Activated T-cell treated with anti-CD3 and anti-CD28 coated beads, Interleukin-2, amount 50 U/mL, for 72 hours (primary cell): ENCODE results near the gene SLC24A1. TPM values are rescaled to one million over a fixed set of nuclear protein-coding genes. Genes with fewer than 3 reads are reported as not detected.

Experiments used
- ATAC-seq, 2 donors: fragments of 150-1000 bp; cut with Tn5 transposase; replicated peaks in 1 of 2; 2 replicates each; pipeline ENCODE4 v1.10.0; 2021; ENCODE audit warnings: moderate library complexity in 2 of 2, mild to moderate bottlenecking in 1 of 2
- DNase-seq, 2 donors: peaks; one replicate each; pipeline ENCODE4 v3.0.0; 2021 to 2022; ENCODE audit warnings: mixed read lengths in 1 of 2
- H3K27ac Mint-ChIP-seq: one replicate; pipeline ENCODE4 v1.8.0; 2022; ENCODE audit warnings: mild to moderate bottlenecking, moderate library complexity, mixed read lengths
- H3K27me3 Mint-ChIP-seq: one replicate; pipeline ENCODE4 v1.8.0; 2022; ENCODE audit warnings: low read depth, mixed read lengths
- H3K36me3 Mint-ChIP-seq, 2 donors: one replicate each; pipeline ENCODE4 v1.8.0; 2022; ENCODE audit warnings: mixed read lengths in 2 of 2, mild to moderate bottlenecking in 1 of 2; ENCODE audit not compliant: insufficient read depth in 2 of 2
- H3K4me1 Mint-ChIP-seq: one replicate; pipeline ENCODE4 v1.8.0; 2022; ENCODE audit warnings: low read depth, mixed read lengths
- H3K4me3 Mint-ChIP-seq, 2 donors: one replicate each; pipeline ENCODE4 v1.8.0; 2022; ENCODE audit warnings: mild to moderate bottlenecking in 2 of 2, mixed read lengths in 2 of 2, moderate library complexity in 2 of 2
- H3K9me3 Mint-ChIP-seq, 2 donors: one replicate each; pipeline ENCODE4 v1.8.0; 2022; ENCODE audit warnings: mixed read lengths in 2 of 2
- total RNA-seq, 2 donors: library from RNA; stranded (reverse); gene quantifications; one replicate each; pipeline ENCODE4 v1.2.3, GENCODE V29; 2022

SLC24A1 gene
- total RNA-seq, 2 donors from 2014 or later, result 7.7 to 12.9 TPM

DNA sequence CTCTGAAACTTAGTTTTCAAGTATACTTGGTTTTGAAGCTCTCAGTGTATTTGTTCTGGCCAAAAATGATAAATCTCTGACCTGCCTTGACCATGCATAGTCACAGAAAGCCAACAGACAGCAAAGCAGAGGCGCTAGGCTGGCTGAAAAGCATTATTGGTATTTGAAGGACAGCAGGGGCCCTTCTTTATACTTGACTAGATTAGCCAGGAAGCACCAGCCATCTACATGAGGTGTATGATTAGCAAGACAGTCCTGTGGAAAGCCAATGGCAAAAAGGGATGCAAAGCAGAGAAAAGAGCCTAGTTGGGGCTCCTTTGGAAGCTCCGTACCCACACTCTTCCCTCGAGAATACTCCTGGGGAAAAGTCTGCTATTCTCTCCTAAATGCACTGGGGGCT lies 7.8 kb downstream of the SLC24A1 start:
- ATAC-seq, result no peak
- peaks cover 0 to under 1% of the 10 kb centered on the region in 2 donors for H3K36me3 Mint-ChIP-seq
- no peak overlapping the region for H3K4me3 Mint-ChIP-seq
- no peak overlapping the region for H3K27ac Mint-ChIP-seq
- H3K27me3 Mint-ChIP-seq, result no peaks in the 10 kb centered on the region
- H3K4me1 Mint-ChIP-seq, result peaks cover 14% of the 10 kb centered on the region
- H3K9me3 Mint-ChIP-seq, result no peaks in the 10 kb centered on the region
- no peak for DNase-seq

- DNase-seq (no peak), ATAC-seq (peak; percentile 39 to 44)
- Mint-ChIP-seq H3K4me1 (peaks cover 14% of the 10 kb centered on the region), H3K36me3 (no peaks in the 10 kb centered on the region), H3K27me3 (no peaks in the 10 kb centered on the region), H3K4me3 (peak overlapping the region in 1 of 2 donors; percentile 38), H3K27ac (no peak overlapping the region), H3K9me3 (no peaks in the 10 kb centered on the region)
Observed at GRCh38 chr15:65630760-65631159, 9.0 kb downstream of the SLC24A1 start.

DNA sequence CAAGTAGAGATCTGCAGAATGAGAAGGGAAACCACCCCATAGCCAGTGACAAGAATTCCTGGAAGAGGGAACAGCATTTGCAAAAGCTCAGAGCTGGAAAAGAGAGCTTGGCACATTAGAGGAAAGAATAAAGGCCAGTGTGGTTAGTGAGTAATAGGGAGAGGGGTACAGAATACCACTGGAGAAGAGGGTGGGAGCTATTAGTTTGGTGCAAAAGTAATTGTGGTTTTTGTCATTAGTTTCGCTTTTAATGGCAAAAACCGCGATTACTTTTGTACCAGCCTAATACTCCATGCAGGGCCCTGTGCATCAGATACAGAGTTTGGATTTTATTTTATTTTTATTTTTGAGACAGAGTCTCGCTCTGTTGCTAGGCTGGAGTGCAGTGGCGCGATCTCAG lies 9.8 kb downstream of the SLC24A1 start:
- peaks cover 14% of the 10 kb centered on the region for H3K4me1 Mint-ChIP-seq
- peak overlapping the region; percentile 12 for H3K27ac Mint-ChIP-seq
- H3K36me3 Mint-ChIP-seq, result no peaks in the 10 kb centered on the region
- ATAC-seq, result no peak
- H3K4me3 Mint-ChIP-seq, result peak overlapping the region in 1 of 2 donors; percentile 38
- no peaks in the 10 kb centered on the region for H3K9me3 Mint-ChIP-seq
- DNase-seq, result no peak
- no peaks in the 10 kb centered on the region for H3K27me3 Mint-ChIP-seq

- no peak for ATAC-seq
- no peaks in the 10 kb centered on the region for H3K27me3 Mint-ChIP-seq
Observed at GRCh38 chr15:65632780-65633375, 11.1 kb downstream of the SLC24A1 start.

DNA sequence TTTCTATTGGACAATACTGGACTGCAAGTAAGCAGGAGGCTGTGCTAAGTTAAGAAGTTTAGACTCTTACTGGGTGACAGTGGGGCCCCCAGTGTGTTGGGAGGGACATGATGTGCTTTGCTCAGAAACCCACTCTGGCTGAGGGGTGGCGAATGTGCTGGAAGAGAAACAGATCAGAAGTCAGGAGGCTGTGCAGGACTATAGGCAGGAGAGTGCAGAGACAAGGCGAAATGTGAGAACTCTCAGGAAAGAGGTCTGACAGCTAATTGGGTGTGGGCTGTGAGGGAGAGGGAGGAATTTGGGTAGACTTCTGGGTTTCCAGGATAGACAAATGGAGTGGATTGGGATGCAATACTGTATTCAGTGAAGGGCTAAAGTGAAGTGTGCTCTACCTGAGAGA lies 12.0 kb downstream of the SLC24A1 start:
- ATAC-seq (no peak), DNase-seq (no peak)
- Mint-ChIP-seq H3K27me3 (no peaks in the 10 kb centered on the region), H3K9me3 (no peaks in the 10 kb centered on the region), H3K36me3 (no peaks in the 10 kb centered on the region), H3K4me3 (no peak overlapping the region), H3K4me1 (peaks cover 20% of the 10 kb centered on the region), H3K27ac (peak overlapping the region; percentile 51)

More at GRCh38 chr15:65632780-65633375, 11.1 kb downstream of the SLC24A1 start:
- Mint-ChIP-seq H3K36me3 (no peaks in the 10 kb centered on the region), H3K9me3 (no peaks in the 10 kb centered on the region), H3K4me1 (peaks cover 14% of the 10 kb centered on the region), H3K4me3 (no peak overlapping the region), H3K27ac (no peak overlapping the region)
- DNase-seq, result no peak

GRCh38 chr15:65634356-65634755 lies 12.6 kb downstream of the SLC24A1 start:
- DNase-seq (no peak), ATAC-seq (no peak)
- no peaks in the 10 kb centered on the region for H3K36me3 Mint-ChIP-seq
- no peaks in the 10 kb centered on the region for H3K9me3 Mint-ChIP-seq
- peaks cover 26% of the 10 kb centered on the region for H3K4me1 Mint-ChIP-seq
- peak overlapping the region; percentile 65 for H3K27ac Mint-ChIP-seq
- H3K27me3 Mint-ChIP-seq, result no peaks in the 10 kb centered on the region
- H3K4me3 Mint-ChIP-seq, result no peak overlapping the region

- DNase-seq (no peak), ATAC-seq (no peak)
- Mint-ChIP-seq H3K4me1 (peaks cover 11% of the 10 kb centered on the region), H3K27me3 (no peaks in the 10 kb centered on the region), H3K4me3 (no peak overlapping the region), H3K36me3 (no peaks in the 10 kb centered on the region), H3K27ac (no peak overlapping the region), H3K9me3 (no peaks in the 10 kb centered on the region)
Observed at GRCh38 chr15:65638109-65638508, 16.4 kb downstream of the SLC24A1 start.

DNA sequence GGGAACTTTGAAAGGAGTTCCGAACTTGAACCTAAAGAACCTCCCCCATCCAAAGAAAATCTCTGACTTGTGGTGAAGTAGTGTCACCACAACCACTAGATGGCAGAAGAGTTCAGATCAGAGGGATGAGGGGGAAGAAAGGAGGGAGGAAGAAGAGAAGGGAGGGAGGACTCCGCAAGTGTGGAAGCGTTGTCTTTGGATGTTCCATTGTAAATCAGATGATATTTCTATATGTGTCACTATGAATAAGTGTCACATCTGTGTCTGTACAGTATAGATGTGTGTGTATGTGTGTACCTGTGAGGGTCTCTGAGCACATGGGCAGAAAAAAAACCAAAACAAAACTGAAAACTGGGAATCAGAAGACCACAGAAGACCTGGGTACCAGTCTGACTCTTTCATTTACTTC lies 16.9 kb downstream of the SLC24A1 start:
- peaks cover 11% of the 10 kb centered on the region for H3K4me1 Mint-ChIP-seq
- H3K27ac Mint-ChIP-seq, result no peak overlapping the region
- peak; percentile 68 to 71 for ATAC-seq
- DNase-seq, result peak; percentile 37 to 54
- H3K36me3 Mint-ChIP-seq, result no peaks in the 10 kb centered on the region
- peak overlapping the region; percentile 42 to 49 for H3K4me3 Mint-ChIP-seq
- H3K27me3 Mint-ChIP-seq, result no peaks in the 10 kb centered on the region
- no peaks in the 10 kb centered on the region for H3K9me3 Mint-ChIP-seq

DNA sequence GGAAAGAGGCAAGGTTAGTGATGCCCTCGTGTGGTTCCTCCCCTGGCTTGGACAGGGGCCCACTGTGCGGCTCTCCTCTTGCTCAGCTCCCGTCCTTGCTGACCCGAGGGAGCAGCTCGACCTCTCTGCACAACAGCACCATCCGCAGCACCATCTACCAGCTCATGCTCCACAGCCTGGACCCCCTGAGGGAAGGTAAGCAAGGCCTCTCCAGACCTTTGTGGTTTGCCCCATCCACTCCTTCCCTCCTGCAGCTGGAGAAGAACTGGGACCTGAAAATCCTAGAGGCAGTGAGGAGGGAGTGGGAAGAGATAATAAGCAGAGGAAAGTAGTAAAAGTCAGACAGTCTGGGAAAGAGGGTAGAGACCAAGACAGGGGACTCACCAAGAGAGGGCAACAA lies 17.8 kb downstream of the SLC24A1 start:
- H3K4me3 Mint-ChIP-seq, result no peak overlapping the region

GRCh38 chr15:65641768-65642475 lies 20.2 kb downstream of the SLC24A1 start:
- Mint-ChIP-seq H3K4me3 (no peak overlapping the region), H3K36me3 (no peaks in the 10 kb centered on the region), H3K9me3 (no peaks in the 10 kb centered on the region), H3K27ac (no peak overlapping the region), H3K27me3 (no peaks in the 10 kb centered on the region), H3K4me1 (peaks cover 11% of the 10 kb centered on the region)
- no peak for DNase-seq
- ATAC-seq, result no peak

More for the DNA sequence above, 17.8 kb downstream of the SLC24A1 start:
- Mint-ChIP-seq H3K27ac (no peak overlapping the region), H3K27me3 (no peaks in the 10 kb centered on the region), H3K4me1 (peaks cover 11% of the 10 kb centered on the region), H3K36me3 (no peaks in the 10 kb centered on the region), H3K9me3 (no peaks in the 10 kb centered on the region)
- DNase-seq (no peak), ATAC-seq (no peak)

DNA sequence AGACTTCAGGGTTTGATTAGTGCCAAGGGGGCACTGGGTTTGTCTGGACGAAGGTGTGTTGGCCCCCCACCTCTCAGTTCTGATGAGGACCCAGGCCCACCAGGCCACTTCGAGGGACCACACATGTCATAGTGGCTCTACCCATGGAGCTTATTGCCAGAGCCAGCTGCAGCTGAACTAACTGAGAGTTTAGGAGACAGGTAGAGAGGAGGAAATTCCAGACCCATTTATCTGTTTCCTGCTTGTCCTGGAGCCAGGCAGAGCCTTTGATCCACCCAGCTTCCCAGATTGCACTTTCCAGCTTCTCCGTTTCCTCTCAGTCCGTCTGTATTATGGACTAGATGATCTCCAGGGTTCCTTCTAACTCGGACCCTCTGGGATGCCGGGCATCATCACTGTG lies 20.9 kb downstream of the SLC24A1 start:
- Mint-ChIP-seq H3K4me3 (no peak overlapping the region), H3K36me3 (no peaks in the 10 kb centered on the region)

GRCh38 chr15:65644282-65644681 lies 22.5 kb downstream of the SLC24A1 start:
- DNase-seq (no peak), ATAC-seq (no peak)
- Mint-ChIP-seq H3K27me3 (no peaks in the 10 kb centered on the region), H3K9me3 (no peaks in the 10 kb centered on the region), H3K27ac (no peak overlapping the region), H3K36me3 (no peaks in the 10 kb centered on the region), H3K4me3 (no peak overlapping the region), H3K4me1 (peaks cover under 1% of the 10 kb centered on the region)

More for the DNA sequence above, 20.9 kb downstream of the SLC24A1 start:
- Mint-ChIP-seq H3K4me1 (peaks cover 11% of the 10 kb centered on the region), H3K27me3 (no peaks in the 10 kb centered on the region), H3K9me3 (no peaks in the 10 kb centered on the region), H3K27ac (no peak overlapping the region)
- no peak for ATAC-seq
- no peak for DNase-seq

- Mint-ChIP-seq H3K4me1 (peaks cover 6% of the 10 kb centered on the region), H3K27ac (peak overlapping the region; percentile 0), H3K4me3 (no peak overlapping the region), H3K27me3 (no peaks in the 10 kb centered on the region), H3K36me3 (no peaks in the 10 kb centered on the region), H3K9me3 (no peaks in the 10 kb centered on the region)
- DNase-seq, result no peak
- no peak for ATAC-seq
Observed at GRCh38 chr15:65645392-65645791, 23.7 kb downstream of the SLC24A1 start.

DNA sequence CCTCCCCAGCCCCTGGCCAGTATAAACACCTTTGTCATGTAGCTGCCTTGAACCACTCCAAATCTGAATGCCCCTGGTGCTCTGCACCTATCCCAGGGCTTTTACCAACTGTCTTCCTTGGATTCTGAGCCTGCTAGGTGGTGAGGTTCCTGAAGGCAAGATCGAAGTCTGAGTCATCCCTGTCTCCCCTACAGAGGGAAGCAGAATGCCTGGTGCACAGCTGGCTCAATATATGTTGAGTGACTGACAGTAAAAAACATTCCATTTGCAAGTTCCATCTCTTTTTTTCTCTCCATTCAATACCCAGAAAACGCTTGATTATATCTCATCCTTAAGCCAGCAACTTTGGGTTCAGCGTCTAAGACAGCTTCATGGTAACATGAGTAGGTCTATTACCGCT lies 24.7 kb downstream of the SLC24A1 start:
- Mint-ChIP-seq H3K9me3 (no peaks in the 10 kb centered on the region), H3K27me3 (no peaks in the 10 kb centered on the region), H3K36me3 (no peaks in the 10 kb centered on the region), H3K4me3 (no peak overlapping the region), H3K27ac (no peak overlapping the region), H3K4me1 (peaks cover 8% of the 10 kb centered on the region)
- ATAC-seq, result no peak
- DNase-seq, result no peak
